Measurements from ENCODE around the gene LDLRAD4. TPM values are rescaled to one million over a fixed set of nuclear protein-coding genes. Genes with fewer than 3 reads are reported as not detected.

The LDLRAD4 gene
- polyA plus RNA-seq, 1 experiment: not detected

GRCh38 chr18:13502585-13502984 lies 284.0 kb downstream of the LDLRAD4 start:
- CTCF ChIA-PET: interaction anchor here (1.4 kb wide), 1 partner anchor 379 kb away, joined by 4 read pairs; no protein-coding TSS in a partner anchor
- TF ChIP-seq, protein P1, sequence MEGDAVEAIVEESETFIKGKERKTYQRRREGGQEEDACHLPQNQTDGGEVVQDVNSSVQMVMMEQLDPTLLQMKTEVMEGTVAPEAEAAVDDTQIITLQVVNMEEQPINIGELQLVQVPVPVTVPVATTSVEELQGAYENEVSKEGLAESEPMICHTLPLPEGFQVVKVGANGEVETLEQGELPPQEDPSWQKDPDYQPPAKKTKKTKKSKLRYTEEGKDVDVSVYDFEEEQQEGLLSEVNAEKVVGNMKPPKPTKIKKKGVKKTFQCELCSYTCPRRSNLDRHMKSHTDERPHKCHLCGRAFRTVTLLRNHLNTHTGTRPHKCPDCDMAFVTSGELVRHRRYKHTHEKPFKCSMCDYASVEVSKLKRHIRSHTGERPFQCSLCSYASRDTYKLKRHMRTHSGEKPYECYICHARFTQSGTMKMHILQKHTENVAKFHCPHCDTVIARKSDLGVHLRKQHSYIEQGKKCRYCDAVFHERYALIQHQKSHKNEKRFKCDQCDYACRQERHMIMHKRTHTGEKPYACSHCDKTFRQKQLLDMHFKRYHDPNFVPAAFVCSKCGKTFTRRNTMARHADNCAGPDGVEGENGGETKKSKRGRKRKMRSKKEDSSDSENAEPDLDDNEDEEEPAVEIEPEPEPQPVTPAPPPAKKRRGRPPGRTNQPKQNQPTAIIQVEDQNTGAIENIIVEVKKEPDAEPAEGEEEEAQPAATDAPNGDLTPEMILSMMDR (IDR thresholded peaks at IDR 0.05; ENCODE audit: low read depth, low read length): no peak
- no peak for DNase-seq (ENCODE audit: low read depth, low spot score)
- POLR2A ChIA-PET: no interaction called here
- H3K27ac ChIP-seq (ENCODE audit: low read depth, low read length): no peak overlapping the region
- peaks cover 3% of the 10 kb centered on the region for H3K27me3 ChIP-seq (ENCODE audit: control insufficient read depth, insufficient read depth, low read length)
- H3K9me3 ChIP-seq (ENCODE audit: control insufficient read depth, insufficient read depth, low read length): peaks cover 26% of the 10 kb centered on the region
- H3K4me3 ChIP-seq (ENCODE audit: low read depth, low read length): no peak overlapping the region

DNA sequence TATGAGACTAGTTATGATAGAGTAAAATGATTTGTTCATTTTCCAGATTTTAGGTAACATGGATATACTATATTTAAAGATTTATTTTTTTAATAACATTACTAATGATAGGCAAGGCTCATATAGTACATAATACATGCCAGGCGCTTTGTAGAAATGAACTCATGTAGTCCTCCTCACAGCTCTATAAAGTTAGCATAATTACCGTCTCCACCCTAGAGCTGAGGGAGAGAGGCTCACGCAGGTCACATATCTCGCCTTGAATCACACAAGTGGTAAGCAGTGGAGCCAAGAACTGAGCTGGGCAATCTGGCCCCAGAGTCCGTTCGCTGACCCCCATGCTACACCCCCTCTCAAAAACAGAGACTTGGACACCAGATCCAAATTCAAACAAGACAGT lies 285.3 kb downstream of the LDLRAD4 start:
- ChIA-PET CTCF (no interaction called here), POLR2A (no interaction called here)
- no peak for DNase-seq (ENCODE audit: low read depth, low spot score)
- H3K4me3 ChIP-seq (ENCODE audit: low read depth, low read length): no peak overlapping the region
- H3K27me3 ChIP-seq (ENCODE audit: control insufficient read depth, insufficient read depth, low read length): peaks cover 3% of the 10 kb centered on the region
- TF ChIP-seq, protein P1 (IDR thresholded peaks at IDR 0.05; ENCODE audit: low read depth, low read length): no peak
- H3K9me3 ChIP-seq (ENCODE audit: control insufficient read depth, insufficient read depth, low read length): peaks cover 13% of the 10 kb centered on the region
- H3K27ac ChIP-seq (ENCODE audit: low read depth, low read length): no peak overlapping the region

DNA sequence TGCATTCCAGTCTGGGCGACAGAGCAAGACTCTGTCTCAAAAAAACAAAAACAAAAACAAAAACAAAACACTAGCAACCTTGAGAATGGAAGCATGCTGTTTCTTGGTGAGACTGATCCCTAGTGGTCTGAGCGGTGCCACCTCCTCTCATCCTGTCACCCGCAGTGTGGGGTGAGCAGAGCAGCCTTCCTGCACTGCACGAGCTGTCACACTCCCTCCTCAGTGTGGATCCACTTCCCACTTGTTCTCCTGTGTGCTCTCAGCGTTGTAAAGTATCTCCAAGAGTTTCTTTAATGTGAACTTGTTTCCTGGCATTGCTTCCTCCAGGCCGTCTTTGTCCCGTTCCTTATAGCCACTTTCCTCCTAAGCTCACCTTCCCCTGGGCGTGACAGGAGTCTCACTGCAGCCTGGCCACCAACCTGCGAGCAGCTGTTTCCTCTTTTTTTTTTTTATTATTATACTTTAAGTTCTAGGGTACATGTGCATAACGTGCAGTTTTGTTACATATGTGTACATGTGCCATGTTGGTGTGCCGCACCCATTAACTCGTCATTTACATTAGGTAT lies 287.3 kb downstream of the LDLRAD4 start:
- H3K4me3 ChIP-seq (ENCODE audit: low read depth, low read length): no peak overlapping the region
- no peaks in the 10 kb centered on the region for H3K9me3 ChIP-seq (ENCODE audit: control insufficient read depth, insufficient read depth, low read length)
- no peak overlapping the region for H3K27ac ChIP-seq (ENCODE audit: low read depth, low read length)
- TF ChIP-seq, protein P1 (IDR thresholded peaks at IDR 0.05; ENCODE audit: low read depth, low read length): no peak
- DNase-seq (ENCODE audit: low read depth, low spot score): no peak
- ChIA-PET CTCF (no interaction called here), POLR2A (interaction anchor here (0.6 kb wide), 1 partner anchor 1195 kb away, joined by 3 read pairs; no protein-coding TSS in a partner anchor)
- peaks cover 3% of the 10 kb centered on the region for H3K27me3 ChIP-seq (ENCODE audit: control insufficient read depth, insufficient read depth, low read length)

DNA sequence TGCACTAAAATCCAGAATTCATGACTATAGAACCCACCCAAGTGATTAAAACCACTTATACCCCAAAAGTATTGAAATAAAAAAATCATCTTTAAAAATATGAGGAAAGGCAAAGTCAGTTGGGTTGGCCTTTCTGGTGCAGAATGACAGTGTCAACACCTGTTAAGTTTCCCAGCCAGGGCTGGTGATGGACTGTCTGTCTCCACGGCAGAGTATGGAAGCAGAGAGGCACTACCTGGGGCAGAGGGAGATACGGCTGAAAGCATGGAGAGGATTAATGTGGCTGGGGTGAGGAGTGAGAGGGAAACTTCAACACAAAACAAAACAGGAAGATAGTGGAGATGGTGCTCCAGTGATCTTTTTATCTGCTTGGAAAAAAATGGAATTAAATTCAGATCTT lies 292.0 kb downstream of the LDLRAD4 start:
- no peaks in the 10 kb centered on the region for H3K9me3 ChIP-seq (ENCODE audit: control insufficient read depth, insufficient read depth, low read length)
- TF ChIP-seq, protein P1 (IDR thresholded peaks at IDR 0.05; ENCODE audit: low read depth, low read length): no peak
- H3K27me3 ChIP-seq (ENCODE audit: control insufficient read depth, insufficient read depth, low read length): no peaks in the 10 kb centered on the region
- POLR2A ChIA-PET: no interaction called here
- CTCF ChIA-PET: no interaction called here
- H3K27ac ChIP-seq (ENCODE audit: low read depth, low read length): no peak overlapping the region
- DNase-seq (ENCODE audit: low read depth, low spot score): no peak
- H3K4me3 ChIP-seq (ENCODE audit: low read depth, low read length): no peak overlapping the region

- ChIA-PET POLR2A (no interaction called here), CTCF (no interaction called here)
- no peaks in the 10 kb centered on the region for H3K9me3 ChIP-seq (ENCODE audit: control insufficient read depth, insufficient read depth, low read length)
- no peaks in the 10 kb centered on the region for H3K27me3 ChIP-seq (ENCODE audit: control insufficient read depth, insufficient read depth, low read length)
- H3K27ac ChIP-seq (ENCODE audit: low read depth, low read length): no peak overlapping the region
- H3K4me3 ChIP-seq (ENCODE audit: low read depth, low read length): no peak overlapping the region
- no peak for DNase-seq (ENCODE audit: low read depth, low spot score)
- TF ChIP-seq, protein P1 (IDR thresholded peaks at IDR 0.05; ENCODE audit: low read depth, low read length): no peak
Observed at GRCh38 chr18:13511961-13512577, 293.5 kb downstream of the LDLRAD4 start.
